Body of pancreas (tissue), 4 donors: ENCODE measurements around the gene ANKRD35.

Experiments
- POLR2A ChIP-seq, 3 donors: fragments of 450-650 bp; IDR thresholded peaks; one replicate each; pipeline ENCODE4 v1.6.1; 2016; ENCODE audit warnings: antibody characterized with exemption in 3 of 3, mild to moderate bottlenecking in 2 of 3
- TF ChIP-seq, protein P1 (sequence below), 7 experiments: fragments of 450-650 bp in 4 of 7; fragments of 200-600 bp in 3 of 7; sonication (generic) in 3 of 7; IDR thresholded peaks; one replicate each; pipeline ENCODE4 v1.5.1; 2016 to 2019; ENCODE audit warnings: antibody characterized with exemption in 7 of 7

DNA sequence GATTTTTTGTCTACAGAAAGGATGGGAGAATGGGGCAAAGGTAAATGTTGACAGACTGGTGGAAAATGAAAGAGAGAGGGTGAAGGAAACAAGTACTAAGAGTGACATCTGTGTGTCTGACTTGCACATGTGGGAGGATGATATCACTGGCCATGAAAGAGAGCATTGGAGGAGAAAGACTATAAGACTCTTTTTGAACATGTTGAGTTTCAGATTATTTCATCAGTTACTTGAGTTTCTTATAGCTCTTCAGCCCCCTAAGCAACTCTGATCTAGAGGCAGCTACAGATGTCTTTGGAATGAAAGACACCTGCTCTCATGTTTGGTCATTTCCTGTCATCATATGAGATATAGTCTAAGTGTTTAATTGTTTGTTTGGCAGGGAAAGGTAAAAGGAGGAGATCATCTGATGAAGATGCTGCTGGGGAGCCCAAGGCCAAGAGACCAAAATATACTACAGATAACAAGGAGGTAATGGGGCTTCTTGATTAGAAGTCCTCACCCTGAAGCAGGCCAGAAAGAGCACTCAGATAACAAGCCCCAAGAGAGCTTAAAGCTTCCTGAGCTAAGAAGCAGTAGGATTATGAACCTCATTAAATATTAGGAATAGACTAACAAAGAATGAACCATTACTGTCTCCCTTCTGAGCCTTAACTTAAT is 57.2 kb downstream of the ANKRD35 start:
- TF ChIP-seq, protein P1, sequence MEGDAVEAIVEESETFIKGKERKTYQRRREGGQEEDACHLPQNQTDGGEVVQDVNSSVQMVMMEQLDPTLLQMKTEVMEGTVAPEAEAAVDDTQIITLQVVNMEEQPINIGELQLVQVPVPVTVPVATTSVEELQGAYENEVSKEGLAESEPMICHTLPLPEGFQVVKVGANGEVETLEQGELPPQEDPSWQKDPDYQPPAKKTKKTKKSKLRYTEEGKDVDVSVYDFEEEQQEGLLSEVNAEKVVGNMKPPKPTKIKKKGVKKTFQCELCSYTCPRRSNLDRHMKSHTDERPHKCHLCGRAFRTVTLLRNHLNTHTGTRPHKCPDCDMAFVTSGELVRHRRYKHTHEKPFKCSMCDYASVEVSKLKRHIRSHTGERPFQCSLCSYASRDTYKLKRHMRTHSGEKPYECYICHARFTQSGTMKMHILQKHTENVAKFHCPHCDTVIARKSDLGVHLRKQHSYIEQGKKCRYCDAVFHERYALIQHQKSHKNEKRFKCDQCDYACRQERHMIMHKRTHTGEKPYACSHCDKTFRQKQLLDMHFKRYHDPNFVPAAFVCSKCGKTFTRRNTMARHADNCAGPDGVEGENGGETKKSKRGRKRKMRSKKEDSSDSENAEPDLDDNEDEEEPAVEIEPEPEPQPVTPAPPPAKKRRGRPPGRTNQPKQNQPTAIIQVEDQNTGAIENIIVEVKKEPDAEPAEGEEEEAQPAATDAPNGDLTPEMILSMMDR (IDR thresholded peaks at IDR 0.05), result no peak
- TF ChIP-seq POLR2A (IDR thresholded peaks at IDR 0.05), result no peak
